GM12878 (cell line): Measurements from ENCODE around the gene METTL1.
A peak's percentile ranks its signal among the peaks of the same experiment; 100 is the strongest.

Source experiments
- ATF3 ChIP-seq: IDR thresholded peaks from 2 replicates; pipeline ENCODE4 v1.6.1; 2011; ENCODE audit warnings: low read depth, mild to moderate bottlenecking, low read length, moderate library complexity, borderline replicate concordance; ENCODE audit errors: extremely low read depth
- BCL3 ChIP-seq: IDR thresholded peaks from 2 replicates; pipeline ENCODE4 v1.6.1; 2011; ENCODE audit warnings: borderline replicate concordance, low read depth, mild to moderate bottlenecking, moderate library complexity, low read length; ENCODE audit not compliant: insufficient read depth, poor library complexity, severe bottlenecking
- CEBPB ChIP-seq, 2 experiments: fragments of 150-350 bp in 1 of 2; IDR thresholded peaks; 2 replicates each; pipeline ENCODE4 v1.6.1; 2012 to 2014; ENCODE audit warnings: low read depth in 2 of 2, low read length in 2 of 2, borderline replicate concordance in 1 of 2, inconsistent platforms in 1 of 2
- CREB1 ChIP-seq: IDR thresholded peaks from 2 replicates; pipeline ENCODE4 v1.6.1; 2012; ENCODE audit warnings: low read depth, mild to moderate bottlenecking, inconsistent platforms
- CTCF ChIP-seq, 3 experiments: IDR thresholded peaks in 2 of 3; conservative IDR thresholded peaks in 1 of 3; 2 replicates each; pipeline ENCODE4 v1.5.1; 2011; ENCODE audit warnings: low read depth in 3 of 3, low read length in 3 of 3, mild to moderate bottlenecking in 3 of 3, control low read depth in 2 of 3, moderate library complexity in 2 of 3, inconsistent platforms in 1 of 3, mixed read lengths in 1 of 3; ENCODE audit not compliant: control insufficient read depth in 2 of 3, insufficient read depth in 1 of 3; ENCODE audit errors: extremely low read depth in 1 of 3
- EZH2 ChIP-seq: IDR thresholded peaks from 2 replicates; pipeline ENCODE4 v1.6.1; 2012; ENCODE audit warnings: low read depth, mild to moderate bottlenecking, control low read depth, inconsistent platforms, low read length, borderline replicate concordance; ENCODE audit not compliant: control insufficient read depth
- JUND ChIP-seq: IDR thresholded peaks from 2 replicates; pipeline ENCODE4 v1.6.1; 2012; ENCODE audit warnings: low read depth, mild to moderate bottlenecking, low read length, improper control_type of control experiment, moderate library complexity
- MTA3 ChIP-seq: IDR thresholded peaks from 2 replicates; pipeline ENCODE4 v1.6.1; 2012; ENCODE audit warnings: low read length, inconsistent platforms, borderline replicate concordance
- NRF1 ChIP-seq: conservative IDR thresholded peaks from 2 replicates; pipeline ENCODE4 v1.6.1; 2011; ENCODE audit warnings: mild to moderate bottlenecking, low read depth, low read length, improper control_type of control experiment
- POLR2A ChIP-seq: IDR thresholded peaks from 2 replicates; pipeline ENCODE4 v1.6.1; 2011; ENCODE audit warnings: low read depth, mild to moderate bottlenecking, low read length
- RFX5 ChIP-seq: IDR thresholded peaks from 2 replicates; pipeline ENCODE4 v1.6.1; 2011; ENCODE audit warnings: low read depth, low read length, improper control_type of control experiment
- ZBTB33 ChIP-seq: fragments of 450-650 bp; IDR thresholded peaks from 2 replicates; pipeline ENCODE4 v1.6.1; 2017; ENCODE audit warnings: mild to moderate bottlenecking

GRCh38 chr12:57726151-57726883 is 45.6 kb downstream of the METTL1 start:
- TF ChIP-seq NRF1 (no peak), RFX5 (no peak), CREB1 (no peak), ZBTB33 (peak; percentile 66; the same call in 1 of the 2 replicates), CEBPB (IDR thresholded peaks at IDR 0.05; ENCODE audit: borderline replicate concordance in 1 of 2, low read depth in 2 of 2, low read length in 2 of 2) (no peak), BCL3 (no peak), ATF3 (no peak), MTA3 (no peak), CTCF (IDR thresholded peaks at IDR 0.05 in 2 of 3, conservative IDR thresholded peaks at IDR 0.05 in 1 of 3; ENCODE audit: control insufficient read depth in 2 of 3, extremely low read depth in 1 of 3, insufficient read depth in 1 of 3, low read depth in 3 of 3, low read length in 3 of 3) (no peak), POLR2A (no peak), JUND (no peak), EZH2 (no peak)
